Measurements from ENCODE around the gene STK32B. TPM values are rescaled to one million over a fixed set of nuclear protein-coding genes. Genes with fewer than 3 reads are reported as not detected.

The STK32B gene
- total RNA-seq, 2 experiments from 2014 or later, result not detected

- Histone ChIP-seq H3K27ac (ENCODE audit: low read depth, low read length, poor library complexity, severe bottlenecking) (no peak overlapping the region), H2AFZ (ENCODE audit: low read length) (no peak overlapping the region), H3K4me1 (ENCODE audit: insufficient read depth, low read length, poor library complexity, severe bottlenecking) (no peaks in the 10 kb centered on the region), H3K79me2 (ENCODE audit: insufficient read depth, low read depth, low read length) (no peaks in the 10 kb centered on the region), H3K9me3 (ENCODE audit: low read length) (no peaks in the 10 kb centered on the region), H3K36me3 (ENCODE audit: insufficient read depth, low read length) (no peaks in the 10 kb centered on the region), H3K9me2 (ENCODE audit: insufficient read depth, low read length) (no peaks in the 10 kb centered on the region), H4K20me1 (ENCODE audit: insufficient read depth, low read length) (no peaks in the 10 kb centered on the region), H3K4me3 (ENCODE audit: low read depth, low read length, poor library complexity, severe bottlenecking) (no peak overlapping the region), H3K4me2 (ENCODE audit: low read length) (no peak overlapping the region)
- intact Hi-C loops (cut with micrococcal nuclease; ENCODE audit: unreplicated experiment), result no loop called here
- TF ChIP-seq CTCF (conservative IDR thresholded peaks at IDR 0.05; ENCODE audit: low read length) (no peak), EZH2phosphoT487 (IDR thresholded peaks at IDR 0.05; ENCODE audit: borderline replicate concordance, low read depth, low read length) (no peak)
- DNase-seq (ENCODE audit: low spot score), result no peak
- BruUV-seq (replicated peaks), result no TSS peak
- POLR2A ChIA-PET, result no interaction called here
- CTCF ChIA-PET (ENCODE audit: unreplicated experiment), result no interaction called here
Measured at GRCh38 chr4:5547651-5548249, 496.5 kb downstream of the STK32B start.

Small RNA genes lying within 50 kb of the gene (small RNA-seq; reads per million reads assigned to genes)
- not detected for gene RF00019

Other genes starting within 250 kb of the STK32B start
- gene MSX1, start 191.8 kb upstream of the STK32B start, total RNA-seq (2014; rRNA removed; shearing (Covaris generic)), result 0.16 TPM in 1 of 2 replicates, not detected in the other
- gene MSX1, start 191.8 kb upstream of the STK32B start, total RNA-seq (2022), result 2.0 and 2.1 TPM in 2 replicates
- gene CYTL1, start 32.0 kb upstream of the STK32B start, total RNA-seq (2014; rRNA removed; shearing (Covaris generic)), result not detected in 2 replicates
- gene CYTL1, start 32.0 kb upstream of the STK32B start, total RNA-seq (2022), result not detected in 2 replicates